ENCODE results near the gene ARSD.

ARSD gene

DNA sequence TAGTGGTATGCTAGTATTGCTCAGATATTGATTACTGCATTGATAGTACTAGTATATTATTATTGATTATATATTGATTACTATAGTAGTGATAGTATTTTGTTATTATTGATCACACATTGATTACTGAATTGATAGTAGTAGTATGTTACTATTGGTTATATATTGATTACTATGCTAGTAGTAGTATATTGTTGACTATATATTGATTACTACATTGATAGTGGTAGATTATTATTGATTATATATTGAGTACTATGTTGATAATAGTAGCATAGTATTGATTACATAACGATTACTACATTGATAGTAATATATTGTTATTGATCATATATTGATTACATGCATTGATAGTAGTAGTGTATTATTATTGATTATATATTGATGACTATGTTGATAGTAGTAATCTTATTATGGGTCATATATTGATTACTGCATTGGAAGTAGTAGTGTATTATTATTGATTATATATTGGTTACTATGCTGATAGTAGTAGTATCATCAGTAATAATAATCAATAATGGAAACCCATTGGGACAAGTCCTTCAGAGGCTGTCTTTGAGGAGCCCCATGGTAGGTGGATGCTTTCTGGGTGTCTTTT is 69.8 kb downstream of the ARSD start:
- Histone ChIP-seq H2AFZ (ENCODE audit: low read length) (no peak overlapping the region), H3K4me3 (ENCODE audit: low read depth, low read length, poor library complexity, severe bottlenecking) (no peak overlapping the region), H3K27ac (ENCODE audit: low read depth, low read length, poor library complexity, severe bottlenecking) (no peak overlapping the region), H3K9ac (ENCODE audit: low read length) (no peak overlapping the region), H3K27me3 (ENCODE audit: insufficient read depth, low read length) (no peaks in the 10 kb centered on the region), H3K9me2 (ENCODE audit: low read depth, low read length) (no peaks in the 10 kb centered on the region), H3K9me3 (ENCODE audit: low read length) (no peaks in the 10 kb centered on the region), H3K4me1 (ENCODE audit: insufficient read depth, low read length, severe bottlenecking) (no peaks in the 10 kb centered on the region), H3K4me2 (ENCODE audit: low read length) (no peak overlapping the region), H4K20me1 (ENCODE audit: insufficient read depth, low read length) (no peaks in the 10 kb centered on the region), H3F3A (ENCODE audit: insufficient read depth, low read length) (no peaks in the 10 kb centered on the region), H3K36me3 (ENCODE audit: insufficient read depth, low read length) (no peaks in the 10 kb centered on the region), H3K79me2 (ENCODE audit: insufficient read depth, low read length) (no peaks in the 10 kb centered on the region)
- TF ChIP-seq, protein P1, sequence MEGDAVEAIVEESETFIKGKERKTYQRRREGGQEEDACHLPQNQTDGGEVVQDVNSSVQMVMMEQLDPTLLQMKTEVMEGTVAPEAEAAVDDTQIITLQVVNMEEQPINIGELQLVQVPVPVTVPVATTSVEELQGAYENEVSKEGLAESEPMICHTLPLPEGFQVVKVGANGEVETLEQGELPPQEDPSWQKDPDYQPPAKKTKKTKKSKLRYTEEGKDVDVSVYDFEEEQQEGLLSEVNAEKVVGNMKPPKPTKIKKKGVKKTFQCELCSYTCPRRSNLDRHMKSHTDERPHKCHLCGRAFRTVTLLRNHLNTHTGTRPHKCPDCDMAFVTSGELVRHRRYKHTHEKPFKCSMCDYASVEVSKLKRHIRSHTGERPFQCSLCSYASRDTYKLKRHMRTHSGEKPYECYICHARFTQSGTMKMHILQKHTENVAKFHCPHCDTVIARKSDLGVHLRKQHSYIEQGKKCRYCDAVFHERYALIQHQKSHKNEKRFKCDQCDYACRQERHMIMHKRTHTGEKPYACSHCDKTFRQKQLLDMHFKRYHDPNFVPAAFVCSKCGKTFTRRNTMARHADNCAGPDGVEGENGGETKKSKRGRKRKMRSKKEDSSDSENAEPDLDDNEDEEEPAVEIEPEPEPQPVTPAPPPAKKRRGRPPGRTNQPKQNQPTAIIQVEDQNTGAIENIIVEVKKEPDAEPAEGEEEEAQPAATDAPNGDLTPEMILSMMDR (IDR thresholded peaks at IDR 0.05; ENCODE audit: low read length): no peak
- no peak for TF ChIP-seq EZH2 (IDR thresholded peaks at IDR 0.05; ENCODE audit: borderline replicate concordance, low read length)

DNA sequence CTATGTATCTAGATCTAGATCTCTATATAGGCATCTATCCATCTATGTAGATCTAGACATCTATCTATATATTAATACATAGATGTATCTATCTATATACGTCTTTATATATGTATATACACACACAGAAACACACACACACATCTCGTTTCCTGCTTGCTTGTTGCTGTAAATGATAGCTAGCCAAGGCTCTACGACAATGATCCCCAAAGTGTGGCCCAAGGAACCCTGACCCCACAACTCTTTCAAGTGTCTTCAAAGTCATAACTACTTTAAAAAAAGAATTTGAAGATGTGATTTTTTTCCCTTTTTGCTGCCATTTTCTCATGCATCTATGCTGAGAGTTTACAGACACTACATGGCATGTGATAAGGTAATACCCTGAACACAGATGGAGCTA is 71.6 kb downstream of the ARSD start:
- no peaks in the 10 kb centered on the region for H3F3A ChIP-seq (ENCODE audit: insufficient read depth, low read length)
- no peak overlapping the region for H3K27ac ChIP-seq (ENCODE audit: low read depth, low read length, poor library complexity, severe bottlenecking)
- no peak overlapping the region for H2AFZ ChIP-seq (ENCODE audit: low read length)
- H3K9ac ChIP-seq (ENCODE audit: low read length): no peak overlapping the region
- H3K4me3 ChIP-seq (ENCODE audit: low read depth, low read length, poor library complexity, severe bottlenecking): no peak overlapping the region
- no peak for TF ChIP-seq EZH2 (IDR thresholded peaks at IDR 0.05; ENCODE audit: borderline replicate concordance, low read length)
- TF ChIP-seq, protein P1 (IDR thresholded peaks at IDR 0.05; ENCODE audit: low read length): no peak
- no peaks in the 10 kb centered on the region for H3K9me2 ChIP-seq (ENCODE audit: low read depth, low read length)
- H3K4me1 ChIP-seq (ENCODE audit: insufficient read depth, low read length, severe bottlenecking): no peaks in the 10 kb centered on the region
- H3K4me2 ChIP-seq (ENCODE audit: low read length): no peak overlapping the region
- H3K9me3 ChIP-seq (ENCODE audit: low read length): no peaks in the 10 kb centered on the region
- H3K36me3 ChIP-seq (ENCODE audit: insufficient read depth, low read length): no peaks in the 10 kb centered on the region
- H3K27me3 ChIP-seq (ENCODE audit: insufficient read depth, low read length): no peaks in the 10 kb centered on the region
- H3K79me2 ChIP-seq (ENCODE audit: insufficient read depth, low read length): no peaks in the 10 kb centered on the region
- H4K20me1 ChIP-seq (ENCODE audit: insufficient read depth, low read length): no peaks in the 10 kb centered on the region

DNA sequence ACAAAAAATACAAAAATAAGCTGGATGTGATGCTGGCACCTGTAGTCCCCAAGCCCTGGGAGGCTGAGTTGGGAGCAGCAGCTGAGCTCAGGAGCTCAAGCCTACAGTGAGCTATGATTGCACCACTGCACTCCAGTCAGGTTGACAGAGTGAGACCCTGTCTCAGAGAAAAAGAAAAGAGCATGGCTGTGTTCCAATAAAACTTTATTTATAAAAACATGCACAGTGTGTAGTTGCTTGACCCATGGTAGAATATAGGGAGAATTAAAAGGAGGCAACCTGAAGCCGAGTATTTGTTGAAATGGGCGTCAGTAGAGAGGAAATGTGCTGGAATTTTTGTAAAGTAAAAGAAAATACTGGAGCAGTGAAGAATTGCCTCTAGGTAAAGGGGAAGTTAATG is 73.4 kb downstream of the ARSD start:
- H3K27me3 ChIP-seq (ENCODE audit: insufficient read depth, low read length): no peaks in the 10 kb centered on the region
- no peak overlapping the region for H3K27ac ChIP-seq (ENCODE audit: low read depth, low read length, poor library complexity, severe bottlenecking)
- H3F3A ChIP-seq (ENCODE audit: insufficient read depth, low read length): no peaks in the 10 kb centered on the region
- no peaks in the 10 kb centered on the region for H3K79me2 ChIP-seq (ENCODE audit: insufficient read depth, low read length)
- no peaks in the 10 kb centered on the region for H3K9me3 ChIP-seq (ENCODE audit: low read length)
- H2AFZ ChIP-seq (ENCODE audit: low read length): no peak overlapping the region
- TF ChIP-seq, protein P1 (IDR thresholded peaks at IDR 0.05; ENCODE audit: low read length): no peak
- no peaks in the 10 kb centered on the region for H3K36me3 ChIP-seq (ENCODE audit: insufficient read depth, low read length)
- H3K4me1 ChIP-seq (ENCODE audit: insufficient read depth, low read length, severe bottlenecking): no peaks in the 10 kb centered on the region
- H4K20me1 ChIP-seq (ENCODE audit: insufficient read depth, low read length): no peaks in the 10 kb centered on the region
- H3K9ac ChIP-seq (ENCODE audit: low read length): no peak overlapping the region
- H3K4me2 ChIP-seq (ENCODE audit: low read length): no peak overlapping the region
- no peaks in the 10 kb centered on the region for H3K9me2 ChIP-seq (ENCODE audit: low read depth, low read length)
- H3K4me3 ChIP-seq (ENCODE audit: low read depth, low read length, poor library complexity, severe bottlenecking): no peak overlapping the region
